Renal cortical epithelial cell (primary cell): ENCODE data around the gene DYNC2H1. TPM values are rescaled to one million over a fixed set of nuclear protein-coding genes. Genes with fewer than 3 reads are reported as not detected.
A peak's percentile ranks its signal among the peaks of the same experiment; 100 is the strongest.

ENCODE experiments used
- DNase-seq: peaks from one replicate; pipeline ENCODE4 v3.0.0-alpha.2; 2011; ENCODE audit warnings: low read depth
- total RNA-seq: library from RNA; depleted of rRNA; stranded (reverse); fragments of >200 nt; gene quantifications from 2 replicates; pipeline ENCODE4 v1.2.3, GENCODE V29; 2014

DYNC2H1 gene
- total RNA-seq, 1 donor from 2014 or later = 43.2 TPM

GRCh38 chr11:103274025-103274424 is 164.8 kb downstream of the DYNC2H1 start:
- DNase-seq = no peak

- peak; percentile 54 for DNase-seq
Observed at GRCh38 chr11:103279821-103280220, 170.6 kb downstream of the DYNC2H1 start.

- no peak for DNase-seq
Observed at GRCh38 chr11:103281301-103281700, 172.1 kb downstream of the DYNC2H1 start.

- no peak for DNase-seq
Observed at GRCh38 chr11:103284260-103284659, 175.0 kb downstream of the DYNC2H1 start.

- DNase-seq = peak; percentile 18
Observed at GRCh38 chr11:103294516-103294915, 185.3 kb downstream of the DYNC2H1 start.

- DNase-seq = no peak
Observed at GRCh38 chr11:103295704-103296103, 186.5 kb downstream of the DYNC2H1 start.

GRCh38 chr11:103297900-103298299 is 188.7 kb downstream of the DYNC2H1 start:
- no peak for DNase-seq

- no peak for DNase-seq
Observed at GRCh38 chr11:103315248-103315647, 206.0 kb downstream of the DYNC2H1 start.

- no peak for DNase-seq
Observed at GRCh38 chr11:103317118-103317517, 207.9 kb downstream of the DYNC2H1 start.

- DNase-seq = no peak
Observed at GRCh38 chr11:103322821-103323220, 213.6 kb downstream of the DYNC2H1 start.

- DNase-seq = no peak
Observed at GRCh38 chr11:103325686-103326069, 216.5 kb downstream of the DYNC2H1 start.

- DNase-seq = peak; percentile 82
Observed at GRCh38 chr11:103326070-103326794, 217.0 kb downstream of the DYNC2H1 start.

GRCh38 chr11:103327721-103328120 is 218.5 kb downstream of the DYNC2H1 start:
- no peak for DNase-seq

- DNase-seq = no peak
Observed at GRCh38 chr11:103332409-103332808, 223.2 kb downstream of the DYNC2H1 start.

GRCh38 chr11:103338621-103339484 is 229.6 kb downstream of the DYNC2H1 start:
- DNase-seq = peak; percentile 36

GRCh38 chr11:103339485-103339857 is 230.2 kb downstream of the DYNC2H1 start:
- DNase-seq = no peak

GRCh38 chr11:103340956-103341355 is 231.7 kb downstream of the DYNC2H1 start:
- no peak for DNase-seq

- no peak for DNase-seq
Observed at GRCh38 chr11:103344886-103345285, 235.7 kb downstream of the DYNC2H1 start.

GRCh38 chr11:103349595-103349994 is 240.4 kb downstream of the DYNC2H1 start:
- DNase-seq = no peak

- DNase-seq = no peak
Observed at GRCh38 chr11:103354656-103355055, 245.4 kb downstream of the DYNC2H1 start.

- DNase-seq = peak; percentile 17
Observed at GRCh38 chr11:103358251-103358650, 249.0 kb downstream of the DYNC2H1 start.

- DNase-seq = peak; percentile 36
Observed at GRCh38 chr11:103359216-103359615, 250.0 kb downstream of the DYNC2H1 start.

- no peak for DNase-seq
Observed at GRCh38 chr11:103364687-103365086, 255.5 kb downstream of the DYNC2H1 start.
